Activated T-cell treated with anti-CD3 and anti-CD28 coated beads for 48 hours (primary cell): ENCODE results near the gene CREB3.

Source experiments
- DNase-seq: peaks from one replicate; pipeline ENCODE4 v3.0.0-alpha.2; 2020; ENCODE audit warnings: low read depth

The CREB3 gene

DNA sequence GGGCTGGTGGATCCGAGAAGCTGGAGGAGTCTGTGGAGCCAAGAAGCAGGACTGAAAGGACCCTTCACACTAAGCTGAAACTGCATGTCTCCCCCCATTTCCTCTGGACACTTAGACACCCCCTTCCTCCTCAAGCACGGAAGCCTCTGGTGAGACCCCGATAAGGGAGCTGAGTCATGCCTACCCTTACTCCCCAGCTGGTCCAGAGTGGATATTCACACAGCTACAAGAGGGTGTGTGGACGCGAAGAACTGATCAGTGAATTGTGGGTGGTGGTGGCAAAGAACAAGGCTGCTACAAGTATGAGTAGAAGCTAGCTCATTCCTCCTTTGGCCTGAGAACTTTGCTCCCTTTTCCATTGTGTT is 4.8 kb upstream of the CREB3 start:
- DNase-seq: no peak

- peak; percentile 49 for DNase-seq
Observed at GRCh38 chr9:35728041-35728971, 4.2 kb upstream of the CREB3 start.

DNA sequence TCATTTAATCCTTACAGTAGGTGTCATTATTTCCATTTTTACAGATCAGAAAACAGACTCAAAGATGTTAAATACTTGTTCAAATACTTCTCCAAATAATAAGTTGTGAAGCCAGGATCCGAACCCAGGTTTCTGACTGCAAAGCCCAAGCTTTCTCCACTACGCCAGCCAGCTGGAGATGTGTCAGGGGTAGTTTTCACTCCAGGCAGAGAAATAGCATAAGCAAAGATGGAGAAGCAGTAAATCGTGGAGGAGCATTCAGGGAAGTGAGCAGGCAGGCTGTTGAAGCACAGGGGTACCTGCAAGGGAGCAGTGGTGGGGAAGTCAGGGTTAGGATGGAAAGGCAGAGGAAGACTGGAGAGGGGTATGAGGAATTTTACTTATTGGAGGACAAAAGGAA is 3.4 kb upstream of the CREB3 start:
- DNase-seq: no peak

GRCh38 chr9:35729700-35730485 is 2.6 kb upstream of the CREB3 start:
- DNase-seq: no peak

DNA sequence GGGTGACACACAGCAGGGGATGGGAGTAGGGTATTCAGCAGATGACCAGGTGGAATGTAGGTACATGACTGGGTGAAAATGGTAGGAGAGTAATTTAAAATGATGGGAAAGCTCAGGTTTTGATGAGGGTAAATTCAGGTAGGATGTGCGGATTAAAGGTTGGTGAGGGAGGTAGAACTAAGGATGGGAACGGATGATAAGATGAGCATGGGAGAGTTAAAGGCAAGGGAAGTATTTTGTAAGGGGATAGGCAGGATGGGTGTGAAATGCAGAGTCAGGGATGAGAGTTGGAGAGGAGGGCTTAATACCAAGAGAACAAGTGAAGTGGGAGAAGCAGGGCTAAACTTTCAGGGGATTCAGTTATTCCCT is 2.0 kb upstream of the CREB3 start:
- no peak for DNase-seq

- no peak for DNase-seq
Observed at GRCh38 chr9:35731415-35732184, 866 bp upstream of the CREB3 start.

DNA sequence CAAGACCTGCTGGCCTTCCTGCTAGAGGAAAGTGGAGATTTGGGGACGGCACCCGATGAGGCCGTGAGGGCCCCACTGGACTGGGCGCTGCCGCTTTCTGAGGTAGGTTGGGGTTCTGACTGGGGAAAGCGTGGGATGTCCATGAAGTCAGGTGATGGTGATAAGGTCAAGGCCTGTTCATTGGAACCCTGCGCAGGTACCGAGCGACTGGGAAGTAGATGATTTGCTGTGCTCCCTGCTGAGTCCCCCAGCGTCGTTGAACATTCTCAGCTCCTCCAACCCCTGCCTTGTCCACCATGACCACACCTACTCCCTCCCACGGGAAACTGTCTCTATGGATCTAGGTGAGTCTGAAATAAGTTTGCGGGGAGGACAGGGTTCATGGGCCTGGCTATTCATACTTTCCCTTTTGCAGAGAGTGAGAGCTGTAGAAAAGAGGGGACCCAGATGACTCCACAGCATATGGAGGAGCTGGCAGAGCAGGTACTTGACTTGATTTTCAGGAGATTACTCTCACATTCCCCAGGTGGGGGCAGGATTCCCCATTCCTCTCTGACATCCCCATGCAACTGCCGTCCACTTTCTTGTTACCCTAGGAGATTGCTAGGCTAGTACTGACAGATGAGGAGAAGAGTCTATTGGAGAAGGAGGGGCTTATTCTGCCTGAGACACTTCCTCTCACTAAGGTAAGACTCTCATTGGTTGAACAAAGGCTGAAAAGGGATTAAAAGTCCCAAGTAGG is 505 bp downstream of the CREB3 start:
- DNase-seq: peak; percentile 18

DNA sequence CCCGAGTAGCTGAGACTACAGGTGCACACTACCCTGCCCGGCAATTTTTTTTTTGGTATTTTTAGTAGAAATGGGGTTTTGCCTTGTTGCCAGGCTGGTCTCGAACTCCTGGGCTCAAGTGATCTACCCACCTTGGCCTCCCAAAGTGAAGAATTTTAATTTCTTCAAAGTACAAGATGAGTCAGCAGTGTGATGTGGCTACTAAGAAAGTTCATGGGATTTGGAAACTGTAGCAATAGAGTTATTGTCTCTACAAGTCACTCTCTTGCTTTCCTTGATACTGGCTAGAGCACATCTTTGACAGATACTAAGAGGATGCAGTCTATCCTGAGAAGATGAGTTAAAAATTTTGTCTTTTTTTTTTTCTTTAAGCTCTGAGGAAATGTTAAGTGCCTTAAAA is 1.6 kb downstream of the CREB3 start:
- no peak for DNase-seq

GRCh38 chr9:35736201-35736633 is 3.8 kb downstream of the CREB3 start:
- DNase-seq: peak; percentile 34

DNA sequence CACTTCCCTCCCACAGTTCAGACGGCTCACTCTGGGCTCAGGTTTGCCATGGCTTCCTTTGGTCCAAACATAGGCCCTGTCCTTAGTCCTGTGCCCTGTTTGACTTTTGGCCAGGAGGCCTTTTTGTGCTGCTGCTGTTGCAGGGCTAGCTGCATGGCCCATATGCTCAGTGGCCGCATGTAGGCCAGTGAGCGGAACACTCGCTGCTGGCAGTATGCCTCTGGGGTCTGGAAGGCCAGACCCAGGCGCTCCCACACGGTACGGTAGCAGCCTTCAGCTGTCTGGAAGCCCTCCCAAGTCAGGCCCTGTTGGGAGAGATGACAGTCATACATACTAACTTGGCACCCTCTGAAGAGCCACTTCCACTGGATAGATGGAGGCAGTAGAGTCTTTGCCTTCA is 4.7 kb downstream of the CREB3 start:
- no peak for DNase-seq

DNA sequence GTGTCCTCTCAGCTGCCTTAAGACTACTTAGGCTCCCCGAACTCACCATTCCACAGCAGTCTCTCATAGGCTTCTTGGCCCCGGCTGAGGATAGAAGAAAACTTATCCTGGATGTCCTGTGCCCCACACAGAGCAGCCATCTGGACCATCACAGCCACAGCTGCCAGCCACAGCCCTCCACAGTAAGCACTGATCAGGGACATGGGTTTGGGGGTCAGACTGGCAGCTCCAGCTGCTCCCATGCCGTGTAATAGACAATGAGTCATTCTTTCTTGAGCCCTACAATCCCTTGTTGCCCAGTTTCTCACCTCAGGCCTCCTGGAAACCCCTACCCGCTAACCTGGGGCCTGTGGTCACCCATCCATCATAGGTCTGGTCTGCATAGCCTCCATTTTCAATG is 5.7 kb downstream of the CREB3 start:
- no peak for DNase-seq

GRCh38 chr9:35738924-35739323 is 6.5 kb downstream of the CREB3 start:
- no peak for DNase-seq

GRCh38 chr9:35740243-35740642 is 7.8 kb downstream of the CREB3 start:
- no peak for DNase-seq

GRCh38 chr9:35741740-35742139 is 9.3 kb downstream of the CREB3 start:
- DNase-seq: no peak

- DNase-seq: no peak
Observed at GRCh38 chr9:35743452-35743851, 11.0 kb downstream of the CREB3 start.

DNA sequence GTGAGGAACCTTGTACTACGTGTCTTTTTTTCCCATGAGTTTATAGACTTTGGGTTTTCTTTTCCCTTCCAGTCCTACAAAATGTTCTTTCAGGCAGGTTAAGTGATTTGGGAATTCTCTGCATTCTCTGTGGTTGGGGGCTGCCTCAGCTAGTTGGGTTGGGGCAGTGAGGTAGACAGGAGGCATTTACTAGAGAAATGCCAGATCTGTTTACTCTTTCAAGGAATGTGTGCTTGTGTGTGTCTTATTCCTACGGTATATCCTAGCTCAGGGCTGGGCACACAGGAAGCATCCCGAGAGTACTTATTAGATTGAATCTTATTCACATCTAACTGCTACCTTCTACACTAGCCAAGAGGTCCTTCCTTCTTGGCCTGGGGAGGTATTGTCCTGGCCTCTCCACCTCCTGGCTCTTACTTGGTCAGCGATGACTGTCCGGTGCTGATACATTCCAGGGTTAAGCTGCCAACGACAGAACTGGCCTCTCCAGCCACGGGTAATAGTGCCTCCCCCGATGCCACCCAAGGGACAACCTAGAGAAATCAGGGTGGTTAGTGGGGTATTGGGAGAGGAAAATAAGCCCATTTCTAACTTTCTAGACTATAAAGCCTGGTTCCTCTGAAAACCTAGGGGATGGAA is 11.5 kb downstream of the CREB3 start:
- DNase-seq: no peak

DNA sequence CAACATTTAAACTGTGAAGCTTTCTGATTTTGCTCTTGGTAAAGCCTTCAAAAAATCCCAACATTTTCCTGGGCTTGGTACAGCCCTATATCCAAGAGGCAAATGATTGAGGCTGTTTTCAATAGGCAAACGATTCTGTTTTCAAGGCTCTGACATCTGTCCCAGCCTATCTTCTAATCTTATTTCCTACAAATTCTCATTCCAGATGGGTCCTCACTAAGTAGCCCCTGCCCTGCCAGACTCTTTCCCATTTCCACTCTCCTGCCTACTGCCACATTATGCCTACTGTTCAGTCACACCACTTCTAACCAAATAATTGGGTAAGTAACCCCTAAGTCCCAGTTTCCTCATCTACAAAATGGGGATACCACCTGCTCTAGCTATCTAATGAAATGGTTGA is 13.1 kb downstream of the CREB3 start:
- no peak for DNase-seq

DNA sequence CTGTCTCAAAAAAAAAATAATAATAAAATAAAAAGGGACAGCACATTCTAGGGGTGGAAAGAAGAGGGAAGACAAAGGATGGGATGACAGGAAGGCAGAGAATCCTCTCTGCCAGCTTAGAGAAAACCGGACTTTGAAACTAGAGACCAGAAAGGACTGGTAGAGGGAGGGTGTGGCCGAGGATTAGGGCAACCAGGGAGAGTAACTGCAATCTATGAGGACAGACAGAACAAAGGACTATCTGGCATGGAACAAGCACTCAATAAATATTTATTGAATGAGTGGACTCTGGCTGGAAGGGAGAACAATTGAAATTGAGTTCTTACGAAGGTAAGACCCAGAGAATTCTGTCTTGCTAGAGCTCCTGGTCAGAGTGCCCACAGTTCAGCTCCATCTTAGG is 14.1 kb downstream of the CREB3 start:
- DNase-seq: no peak

- no peak for DNase-seq
Observed at GRCh38 chr9:35748242-35748857, 15.9 kb downstream of the CREB3 start.

DNA sequence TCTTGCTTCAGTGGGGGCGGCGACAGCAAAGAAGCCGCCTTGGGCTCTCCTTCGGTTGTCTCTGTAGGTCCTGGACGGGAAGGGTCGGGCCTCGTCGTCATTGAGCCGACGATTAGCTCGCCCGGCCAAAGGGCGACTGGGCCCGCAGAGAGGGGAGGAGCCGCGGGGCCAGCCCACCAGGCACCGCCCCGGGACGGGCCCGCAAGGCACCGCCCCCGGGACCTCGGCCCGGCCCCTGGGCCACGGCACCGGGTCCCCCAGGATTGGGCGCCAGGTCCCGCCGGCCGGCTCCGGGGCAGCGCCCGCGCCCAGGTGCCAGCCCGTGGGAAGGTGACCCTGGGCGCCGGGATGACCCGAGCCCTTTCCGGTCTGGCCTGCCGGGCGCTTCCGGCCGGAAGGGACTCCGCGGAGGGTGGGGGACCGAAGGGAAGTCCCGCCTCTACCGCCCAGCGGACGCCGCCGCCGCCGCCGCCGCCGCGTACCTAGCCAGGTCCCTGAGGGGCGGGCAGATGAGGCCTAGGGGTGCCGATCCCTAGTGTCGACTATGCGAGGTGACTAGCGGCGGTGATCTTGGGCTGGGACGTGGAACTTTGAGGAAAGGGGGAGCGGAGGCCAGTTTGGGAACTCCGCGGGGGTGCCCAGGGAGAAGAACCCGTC is 16.5 kb downstream of the CREB3 start, which contains the start of the genes GBA2 and RGP1:
Gene GBA2 (minus strand): TSS at position 371 of the 657 bp plus-strand sequence. CDS start 524 bp downstream, outside the sequence.
Gene RGP1 (plus strand): TSS at position 430 of the 657 bp plus-strand sequence. CDS start 469 bp downstream, outside the sequence.
- peak; percentile 72 for DNase-seq
